MM.1S (cell line): ENCODE data around the gene MOSMO.

Experiments
- DNase-seq: peaks from one replicate; pipeline ENCODE4 v3.0.0-alpha.2; 2015
- H2AFZ ChIP-seq: fragments of 300-600 bp; sonication (generic); 2 replicates; pipeline ENCODE4 v1.6.0; 2016; ENCODE audit warnings: antibody characterized with exemption, low read length
- H3F3A ChIP-seq: fragments of 300-600 bp; sonication (generic); 2 replicates; pipeline ENCODE4 v1.6.1; 2016; ENCODE audit warnings: mild to moderate bottlenecking, antibody characterized with exemption, low read length, moderate library complexity, mixed read lengths; ENCODE audit not compliant: insufficient read depth
- H3K27ac ChIP-seq: fragments of 300-600 bp; sonication (generic); 2 replicates; pipeline ENCODE4 v1.5.1; 2016; ENCODE audit warnings: mild to moderate bottlenecking, low read length
- H3K27me3 ChIP-seq: fragments of 300-600 bp; sonication (generic); replicated peaks from 2 replicates; pipeline ENCODE4 v1.6.0; 2016; ENCODE audit warnings: low read length; ENCODE audit not compliant: insufficient read depth
- H3K36me3 ChIP-seq: fragments of 300-600 bp; sonication (generic); replicated peaks from 2 replicates; pipeline ENCODE4 v1.6.1; 2016; ENCODE audit warnings: mild to moderate bottlenecking, low read length, mixed read lengths; ENCODE audit not compliant: insufficient read depth
- H3K4me1 ChIP-seq: fragments of 300-600 bp; sonication (generic); 2 replicates; pipeline ENCODE4 v1.6.1; 2016; ENCODE audit warnings: low read length, mixed read lengths
- H3K4me2 ChIP-seq: fragments of 300-600 bp; sonication (generic); 2 replicates; pipeline ENCODE4 v1.6.0; 2016; ENCODE audit warnings: low read depth, low read length
- H3K4me3 ChIP-seq: fragments of 300-600 bp; sonication (generic); 2 replicates; pipeline ENCODE4 v1.5.1; 2016; ENCODE audit warnings: low read length, mixed read lengths
- H3K79me2 ChIP-seq: fragments of 300-600 bp; sonication (generic); 2 replicates; pipeline ENCODE4 v1.6.1; 2016; ENCODE audit warnings: mixed run types, low read length, mixed read lengths
- H3K9ac ChIP-seq: fragments of 300-600 bp; sonication (generic); 2 replicates; pipeline ENCODE4 v1.6.1; 2016; ENCODE audit warnings: low read length, mixed read lengths
- H3K9me2 ChIP-seq: fragments of 300-600 bp; sonication (generic); replicated peaks from 2 replicates; pipeline ENCODE4 v1.6.1; 2016; ENCODE audit warnings: mild to moderate bottlenecking, low read length, mixed read lengths; ENCODE audit not compliant: insufficient read depth
- H3K9me3 ChIP-seq: fragments of 300-600 bp; sonication (generic); replicated peaks from 2 replicates; pipeline ENCODE4 v1.6.1; 2016; ENCODE audit warnings: mild to moderate bottlenecking, low read length, mixed read lengths; ENCODE audit not compliant: insufficient read depth
- H4K20me1 ChIP-seq: fragments of 300-600 bp; sonication (generic); 2 replicates; pipeline ENCODE4 v1.6.1; 2016; ENCODE audit warnings: mild to moderate bottlenecking, low read length, moderate library complexity, mixed read lengths; ENCODE audit not compliant: insufficient read depth
- CTCF ChIP-seq: fragments of 300-600 bp; sonication (generic); IDR thresholded peaks from 2 replicates; pipeline ENCODE4 v1.5.1; 2016; ENCODE audit warnings: antibody characterized with exemption, low read length, mixed read lengths
- EZH2 ChIP-seq: fragments of 300-600 bp; sonication (generic); optimal IDR thresholded peaks from 2 replicates; pipeline ENCODE3; 2017; ENCODE audit warnings: low read depth, mild to moderate bottlenecking, antibody characterized with exemption, low read length, mixed read lengths
- EZH2phosphoT487 ChIP-seq: fragments of 300-600 bp; sonication (generic); IDR thresholded peaks from 2 replicates; pipeline ENCODE4 v1.6.1; 2018; ENCODE audit warnings: antibody characterized with exemption, low read length

The MOSMO gene

GRCh38 chr16:22086440-22086839 is 78.5 kb downstream of the MOSMO start:
- no peaks in the 10 kb centered on the region for H3K9me2 ChIP-seq
- no peaks in the 10 kb centered on the region for H4K20me1 ChIP-seq
- no peaks in the 10 kb centered on the region for H3F3A ChIP-seq
- no peaks in the 10 kb centered on the region for H3K27me3 ChIP-seq
- no peak overlapping the region for H3K4me2 ChIP-seq
- no peak overlapping the region for H3K4me3 ChIP-seq
- H3K9ac ChIP-seq, result no peak overlapping the region
- H3K4me1 ChIP-seq, result no peaks in the 10 kb centered on the region
- no peak for TF ChIP-seq EZH2
- no peak for TF ChIP-seq CTCF
- no peak for TF ChIP-seq EZH2phosphoT487
- H2AFZ ChIP-seq, result no peak overlapping the region
- H3K36me3 ChIP-seq, result no peaks in the 10 kb centered on the region
- no peaks in the 10 kb centered on the region for H3K79me2 ChIP-seq
- no peak for DNase-seq
- no peaks in the 10 kb centered on the region for H3K9me3 ChIP-seq
- H3K27ac ChIP-seq, result no peak overlapping the region

GRCh38 chr16:22088642-22089041 is 80.7 kb downstream of the MOSMO start:
- Histone ChIP-seq H3K9me2 (no peaks in the 10 kb centered on the region), H3K4me3 (no peak overlapping the region), H3K9ac (no peak overlapping the region), H3K4me2 (no peak overlapping the region), H3K36me3 (no peaks in the 10 kb centered on the region), H3K9me3 (no peaks in the 10 kb centered on the region), H4K20me1 (no peaks in the 10 kb centered on the region), H3K4me1 (no peaks in the 10 kb centered on the region), H3K27ac (no peak overlapping the region), H3K27me3 (no peaks in the 10 kb centered on the region), H2AFZ (no peak overlapping the region), H3K79me2 (no peaks in the 10 kb centered on the region), H3F3A (no peaks in the 10 kb centered on the region)
- TF ChIP-seq CTCF (no peak), EZH2 (no peak), EZH2phosphoT487 (no peak)
- no peak for DNase-seq

GRCh38 chr16:22089910-22090309 is 82.0 kb downstream of the MOSMO start:
- TF ChIP-seq EZH2 (no peak), CTCF (no peak), EZH2phosphoT487 (no peak)
- Histone ChIP-seq H3K9me2 (no peaks in the 10 kb centered on the region), H3K4me3 (no peak overlapping the region), H3K27me3 (no peaks in the 10 kb centered on the region), H3F3A (no peaks in the 10 kb centered on the region), H2AFZ (no peak overlapping the region), H3K9ac (no peak overlapping the region), H3K9me3 (no peaks in the 10 kb centered on the region), H3K4me1 (no peaks in the 10 kb centered on the region), H3K79me2 (no peaks in the 10 kb centered on the region), H3K4me2 (no peak overlapping the region), H3K27ac (no peak overlapping the region), H4K20me1 (no peaks in the 10 kb centered on the region), H3K36me3 (no peaks in the 10 kb centered on the region)
- DNase-seq, result no peak
